SU-DHL-6 (cell line): ENCODE data around the gene DBNDD1.

Experiments used
- EZH2phosphoT487 ChIP-seq: fragments of 200-600 bp; sonication (generic), shearing (Covaris generic); conservative IDR thresholded peaks from 2 replicates; pipeline ENCODE4 v1.6.1; 2018; ENCODE audit warnings: mild to moderate bottlenecking, antibody characterized with exemption, low read length, moderate library complexity, mixed read lengths
- TF ChIP-seq, protein P1 (sequence below): fragments of 200-600 bp; sonication (generic); IDR thresholded peaks from one replicate; pipeline ENCODE4 v1.5.1; 2017; ENCODE audit warnings: antibody characterized with exemption, mild to moderate bottlenecking, low read length, moderate library complexity; ENCODE audit not compliant: insufficient read depth, poor library complexity, severe bottlenecking

- TF ChIP-seq, protein P1, sequence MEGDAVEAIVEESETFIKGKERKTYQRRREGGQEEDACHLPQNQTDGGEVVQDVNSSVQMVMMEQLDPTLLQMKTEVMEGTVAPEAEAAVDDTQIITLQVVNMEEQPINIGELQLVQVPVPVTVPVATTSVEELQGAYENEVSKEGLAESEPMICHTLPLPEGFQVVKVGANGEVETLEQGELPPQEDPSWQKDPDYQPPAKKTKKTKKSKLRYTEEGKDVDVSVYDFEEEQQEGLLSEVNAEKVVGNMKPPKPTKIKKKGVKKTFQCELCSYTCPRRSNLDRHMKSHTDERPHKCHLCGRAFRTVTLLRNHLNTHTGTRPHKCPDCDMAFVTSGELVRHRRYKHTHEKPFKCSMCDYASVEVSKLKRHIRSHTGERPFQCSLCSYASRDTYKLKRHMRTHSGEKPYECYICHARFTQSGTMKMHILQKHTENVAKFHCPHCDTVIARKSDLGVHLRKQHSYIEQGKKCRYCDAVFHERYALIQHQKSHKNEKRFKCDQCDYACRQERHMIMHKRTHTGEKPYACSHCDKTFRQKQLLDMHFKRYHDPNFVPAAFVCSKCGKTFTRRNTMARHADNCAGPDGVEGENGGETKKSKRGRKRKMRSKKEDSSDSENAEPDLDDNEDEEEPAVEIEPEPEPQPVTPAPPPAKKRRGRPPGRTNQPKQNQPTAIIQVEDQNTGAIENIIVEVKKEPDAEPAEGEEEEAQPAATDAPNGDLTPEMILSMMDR, result no peak
- no peak for TF ChIP-seq EZH2phosphoT487
Measured at GRCh38 chr16:90008708-90009145, 10.5 kb downstream of the DBNDD1 start.
